ENCODE measurements around the gene TSPO. TPM values are rescaled to one million over a fixed set of nuclear protein-coding genes. Genes with fewer than 3 reads are reported as not detected.
"Not testable (repeated sequence)": the region's sequence is repeated elsewhere in the genome, so short reads cannot be mapped to it uniquely, and the experiment has no call there.

Gene TSPO
- total RNA-seq, 1 donor from 2014 or later: 305 TPM

GRCh38 chr22:43129426-43130425 lies 21.6 kb upstream of the TSPO start:
- DNase-seq (ENCODE audit: low spot score): no peak

GRCh38 chr22:43131773-43132501 lies 19.4 kb upstream of the TSPO start:
- no peak for DNase-seq (ENCODE audit: low spot score)

- DNase-seq (ENCODE audit: low spot score): no peak
These were observed 18.0 kb upstream of the TSPO start for GRCh38 chr22:43133401-43133800.

- no peak for DNase-seq (ENCODE audit: low spot score)
These were observed 16.8 kb upstream of the TSPO start for GRCh38 chr22:43134553-43134952.

- no peak for DNase-seq (ENCODE audit: low spot score)
These were observed 15.8 kb upstream of the TSPO start for GRCh38 chr22:43135565-43135964.

- no peak for DNase-seq (ENCODE audit: low spot score)
These were observed 15.1 kb upstream of the TSPO start for GRCh38 chr22:43136255-43136654.

GRCh38 chr22:43136801-43137200 lies 14.6 kb upstream of the TSPO start:
- DNase-seq (ENCODE audit: low spot score): no peak

GRCh38 chr22:43142880-43143562 lies 8.3 kb upstream of the TSPO start, which contains the start of gene MCAT:
TSS of gene MCAT (minus strand) at chr22:43143398. CDS start at chr22:43143348, 50 bp downstream.
- DNase-seq (ENCODE audit: low spot score): peak; percentile 97

GRCh38 chr22:43144949-43145348 lies 6.4 kb upstream of the TSPO start:
- no peak for DNase-seq (ENCODE audit: low spot score)

GRCh38 chr22:43145371-43145770 lies 6.0 kb upstream of the TSPO start:
- not testable (repeated sequence) for DNase-seq (ENCODE audit: low spot score)

- DNase-seq (ENCODE audit: low spot score): not testable (repeated sequence)
These were observed 5.0 kb upstream of the TSPO start for GRCh38 chr22:43146332-43146731.

- no peak for DNase-seq (ENCODE audit: low spot score)
These were observed 3.5 kb upstream of the TSPO start for GRCh38 chr22:43147821-43148220.

GRCh38 chr22:43148581-43148980 lies 2.8 kb upstream of the TSPO start:
- DNase-seq (ENCODE audit: low spot score): no peak

- no peak for DNase-seq (ENCODE audit: low spot score)
These were observed 590 bp upstream of the TSPO start for GRCh38 chr22:43150731-43151206.

GRCh38 chr22:43152003-43152356 lies 621 bp downstream of the TSPO start:
- DNase-seq (ENCODE audit: low spot score): no peak

- no peak for DNase-seq (ENCODE audit: low spot score)
These were observed 1.2 kb downstream of the TSPO start for GRCh38 chr22:43152357-43153071.

- DNase-seq (ENCODE audit: low spot score): no peak
These were observed 2.5 kb downstream of the TSPO start for GRCh38 chr22:43153899-43154298.

- no peak for DNase-seq (ENCODE audit: low spot score)
These were observed 3.7 kb downstream of the TSPO start for GRCh38 chr22:43154887-43155536.

GRCh38 chr22:43155789-43156188 lies 4.4 kb downstream of the TSPO start:
- no peak for DNase-seq (ENCODE audit: low spot score)

- no peak for DNase-seq (ENCODE audit: low spot score)
These were observed 5.1 kb downstream of the TSPO start for GRCh38 chr22:43156413-43156812.

All from mesenteric fat pad (tissue), 1 donor.